Heart right ventricle (tissue), 16 donors: ENCODE results near the gene PCDHA7. TPM values are rescaled to one million over a fixed set of nuclear protein-coding genes. Genes with fewer than 3 reads are reported as not detected.
"Not testable (repeated sequence)": the region's sequence is repeated elsewhere in the genome, so short reads cannot be mapped to it uniquely, and the experiment has no call there.

ENCODE experiments used
- ATAC-seq, 8 donors: fragments of 200-7000 bp; cut with Tn5 transposase; one replicate each; pipeline ENCODE4 v1.9.1; 2020; ENCODE audit warnings: mild to moderate bottlenecking in 8 of 8, moderate library complexity in 8 of 8, moderate number of reproducible peaks in 1 of 8
- DNase-seq, 2 donors: peaks; one replicate each; pipeline ENCODE4 v3.0.0-alpha.2; 2020
- H3K27ac ChIP-seq, 10 donors: fragments of 200-600 bp; sonication (generic) in 2 of 10; one replicate each; pipeline versions ENCODE4 v1.5.0 to v1.8.0; 2020 to 2022; ENCODE audit warnings: mild to moderate bottlenecking in 3 of 10
- H3K27me3 ChIP-seq, 7 donors: fragments of 200-600 bp; one replicate each; pipeline ENCODE4 v1.8.0; 2021 to 2022; ENCODE audit warnings: mild to moderate bottlenecking in 2 of 7
- H3K36me3 ChIP-seq, 9 donors: fragments of 200-600 bp; sonication (generic) in 1 of 9; one replicate each; pipeline versions ENCODE4 v1.5.0 to v1.8.0; 2020 to 2022; ENCODE audit warnings: mild to moderate bottlenecking in 2 of 9
- H3K4me1 ChIP-seq, 9 donors: fragments of 200-600 bp; sonication (generic) in 1 of 9; one replicate each; pipeline versions ENCODE4 v1.5.0 to v1.8.0; 2020 to 2022; ENCODE audit warnings: mild to moderate bottlenecking in 4 of 9
- H3K4me3 ChIP-seq, 10 donors: fragments of 200-600 bp; sonication (generic) in 2 of 10; one replicate each; pipeline versions ENCODE4 v1.5.0 to v1.8.0; 2020 to 2022; ENCODE audit warnings: mild to moderate bottlenecking in 7 of 10, moderate library complexity in 2 of 10
- H3K9me3 ChIP-seq, 11 donors: fragments of 200-600 bp in 10 of 11; sonication (generic) in 2 of 11; one replicate each; pipeline versions ENCODE4 v1.5.0 to v1.8.0; 2013 to 2022; ENCODE audit warnings: mild to moderate bottlenecking in 2 of 11, control low read depth in 1 of 11, moderate library complexity in 1 of 11
- WGBS, 2 donors: extraction: QIAGEN DNeasy Blood & Tissue Kit; methylation state at CpG; one replicate each; pipeline ENCODE4 v1.1.7; 2013; ENCODE audit warnings: inconsistent platforms in 1 of 2; 5-methylcytosine and 5-hydroxymethylcytosine counted together
- intact Hi-C, 10 donors: fragments of 100-400 bp; cut with DNase I; formaldehyde crosslinking; loops; one replicate each; pipeline versions ENCODE4 v1.11.1 to v1.14.2; 2022
- polyA plus RNA-seq, 2 donors: library from polyadenylated mRNA; stranded (reverse); fragments of 200-250 nt; gene quantifications; one replicate each; pipeline ENCODE4 v1.2.3, GENCODE V29; 2013
- total RNA-seq, 10 donors: library from RNA; stranded (reverse); fragmentation: NEBNext Ultra II Directional in 3 of 10; extraction: Animal tissue kit (Norgen Biotek cat#: 25700) in 3 of 10; gene quantifications; one replicate each; pipeline versions ENCODE4 v1.2.1 to v1.2.4, GENCODE V29; 2021 to 2023
- TF ChIP-seq, protein P1 (sequence below), 9 donors: fragments of 200-600 bp; sonication (generic) in 2 of 9; IDR thresholded peaks; one replicate each; pipeline versions ENCODE4 v1.5.0 to v1.8.0; 2021 to 2022; ENCODE audit warnings: antibody characterized with exemption in 9 of 9, mild to moderate bottlenecking in 5 of 9, moderate library complexity in 1 of 9
- donor health status: Arrhythmogenic right ventricular cardiomyopathy.
- donor health status: ischemic (EF 13 %, LVEDD 7.1; RV severe dilation, severe dysfunction).
- donor health status: healthy with polysubstance abuse.
- donor health status: DM: no; HTN: yes; CAD: no.
- donor health status: DM: no; HTN: no; CAD: no.
- donor health status: ischemic (EF 25% LVEDD 6.9; RV normal size, moderate dysfunction).
- donor health status: ischemic (EF 25% LVEDD 5.7; RV mildly dilated, moderate dysfunction).
- donor health status: healthy.
- donor health status: DM: yes; HTN: yes; CAD: no.
- donor health status: Ischemic cardiomyopathy.
- donor health status: ischemic (EF 35%, LVEDD 5.7; RV mildly dilated, moderate dysfunction).
- donor health status: nonischemic (EF 11% LVEDD 7.7; RV severe dilation, severe dysfunction).
- donor health status: DM: yes; HTN: yes; CAD: no.
- donor health status: PGD.
- donor health status: ischemic (EF 29% LVEDD 5.4; RV normal size, mild dysfunction).
- donor health status: nonischemic (EF 23%, LVEDD 6.1; RV moderate dilation, normal function).

The PCDHA7 gene
- total and polyA plus RNA-seq, 12 donors: 0.01 to 0.15 (median 0.09) TPM; not detected in 8

DNA sequence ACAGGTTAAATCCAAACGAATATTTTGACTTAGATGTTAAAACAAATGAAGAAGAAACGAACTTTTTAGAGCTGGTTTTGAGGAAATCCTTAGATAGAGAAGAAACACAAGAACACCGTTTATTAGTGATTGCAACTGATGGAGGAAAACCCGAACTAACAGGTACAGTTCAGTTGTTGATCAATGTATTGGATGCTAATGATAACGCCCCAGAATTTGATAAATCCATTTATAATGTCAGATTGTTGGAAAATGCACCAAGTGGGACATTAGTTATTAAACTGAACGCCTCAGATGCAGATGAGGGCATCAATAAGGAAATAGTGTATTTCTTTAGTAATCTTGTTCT is 11.8 kb upstream of the PCDHA7 start:
- WGBS, 2 donors: 22 to 30% methylated on average over 6 of the region's 6 CpGs
- peaks cover 0 to 79% (median 38%) of the 10 kb centered on the region in 7 donors for H3K27me3 ChIP-seq
- H3K27ac ChIP-seq: no peak overlapping the region
- peaks cover 0 to 61% (median 7%) of the 10 kb centered on the region in 11 donors for H3K9me3 ChIP-seq
- DNase-seq (no peak), ATAC-seq (no peak)
- intact Hi-C loops: no loop called here
- no peak overlapping the region for H3K4me3 ChIP-seq
- TF ChIP-seq, protein P1, sequence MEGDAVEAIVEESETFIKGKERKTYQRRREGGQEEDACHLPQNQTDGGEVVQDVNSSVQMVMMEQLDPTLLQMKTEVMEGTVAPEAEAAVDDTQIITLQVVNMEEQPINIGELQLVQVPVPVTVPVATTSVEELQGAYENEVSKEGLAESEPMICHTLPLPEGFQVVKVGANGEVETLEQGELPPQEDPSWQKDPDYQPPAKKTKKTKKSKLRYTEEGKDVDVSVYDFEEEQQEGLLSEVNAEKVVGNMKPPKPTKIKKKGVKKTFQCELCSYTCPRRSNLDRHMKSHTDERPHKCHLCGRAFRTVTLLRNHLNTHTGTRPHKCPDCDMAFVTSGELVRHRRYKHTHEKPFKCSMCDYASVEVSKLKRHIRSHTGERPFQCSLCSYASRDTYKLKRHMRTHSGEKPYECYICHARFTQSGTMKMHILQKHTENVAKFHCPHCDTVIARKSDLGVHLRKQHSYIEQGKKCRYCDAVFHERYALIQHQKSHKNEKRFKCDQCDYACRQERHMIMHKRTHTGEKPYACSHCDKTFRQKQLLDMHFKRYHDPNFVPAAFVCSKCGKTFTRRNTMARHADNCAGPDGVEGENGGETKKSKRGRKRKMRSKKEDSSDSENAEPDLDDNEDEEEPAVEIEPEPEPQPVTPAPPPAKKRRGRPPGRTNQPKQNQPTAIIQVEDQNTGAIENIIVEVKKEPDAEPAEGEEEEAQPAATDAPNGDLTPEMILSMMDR (IDR thresholded peaks at IDR 0.05): no peak
- H3K36me3 ChIP-seq: no peaks in the 10 kb centered on the region
- no peaks in the 10 kb centered on the region for H3K4me1 ChIP-seq

DNA sequence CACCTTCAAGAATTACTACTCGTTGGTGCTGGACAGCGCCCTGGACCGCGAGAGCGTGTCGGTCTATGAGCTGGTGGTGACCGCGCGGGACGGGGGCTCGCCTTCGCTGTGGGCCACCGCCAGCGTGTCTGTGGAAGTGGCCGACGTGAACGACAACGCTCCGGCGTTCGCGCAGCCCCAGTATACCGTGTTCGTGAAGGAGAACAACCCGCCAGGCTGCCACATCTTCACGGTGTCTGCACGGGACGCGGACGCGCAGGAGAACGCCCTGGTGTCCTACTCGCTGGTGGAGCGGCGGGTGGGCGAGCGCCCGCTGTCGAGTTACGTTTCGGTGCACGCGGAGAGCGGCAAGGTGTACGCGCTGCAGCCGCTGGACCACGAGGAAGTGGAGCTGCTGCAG is 11.1 kb upstream of the PCDHA7 start:
- 41 to 48% methylated on average over 48 of the region's 48 CpGs for WGBS, 2 donors
- Histone ChIP-seq H3K9me3 (peaks cover 0 to 67% (median 6%) of the 10 kb centered on the region in 11 donors), H3K27me3 (peaks cover 0 to 87% (median 44%) of the 10 kb centered on the region in 7 donors)
- intact Hi-C loops, ATAC-seq, H3K27ac ChIP-seq, DNase-seq, H3K4me1 ChIP-seq, H3K4me3 ChIP-seq, H3K36me3 ChIP-seq: not testable (repeated sequence)

DNA sequence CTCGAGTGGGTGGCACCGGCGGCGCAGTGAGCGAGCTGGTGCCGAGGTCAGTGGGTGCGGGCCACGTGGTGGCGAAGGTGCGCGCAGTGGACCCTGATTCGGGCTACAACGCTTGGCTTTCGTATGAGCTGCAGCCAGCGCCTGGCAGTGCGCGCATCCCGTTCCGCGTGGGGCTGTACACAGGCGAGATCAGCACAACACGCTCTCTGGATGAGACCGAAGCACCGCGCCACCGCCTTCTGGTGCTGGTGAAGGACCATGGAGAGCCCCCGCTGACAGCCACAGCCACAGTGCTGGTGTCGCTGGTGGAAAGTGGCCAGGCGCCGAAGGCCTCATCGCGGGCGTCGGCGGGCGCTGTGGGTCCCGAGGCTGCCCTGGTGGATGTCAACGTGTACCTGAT is 10.6 kb upstream of the PCDHA7 start:
- TF ChIP-seq, protein P1 (IDR thresholded peaks at IDR 0.05): no peak
- Histone ChIP-seq H3K9me3 (peaks cover 0 to 72% (median 6%) of the 10 kb centered on the region in 11 donors), H3K27me3 (peaks cover 0 to 92% (median 49%) of the 10 kb centered on the region in 7 donors), H3K4me1 (no peaks in the 10 kb centered on the region), H3K4me3 (no peak overlapping the region), H3K36me3 (no peaks in the 10 kb centered on the region), H3K27ac (no peak overlapping the region)
- ATAC-seq (no peak), DNase-seq (no peak)
- intact Hi-C loops: no loop called here
- WGBS, 2 donors: 45 to 59% methylated on average over 35 to 38 of the region's 38 CpGs

DNA sequence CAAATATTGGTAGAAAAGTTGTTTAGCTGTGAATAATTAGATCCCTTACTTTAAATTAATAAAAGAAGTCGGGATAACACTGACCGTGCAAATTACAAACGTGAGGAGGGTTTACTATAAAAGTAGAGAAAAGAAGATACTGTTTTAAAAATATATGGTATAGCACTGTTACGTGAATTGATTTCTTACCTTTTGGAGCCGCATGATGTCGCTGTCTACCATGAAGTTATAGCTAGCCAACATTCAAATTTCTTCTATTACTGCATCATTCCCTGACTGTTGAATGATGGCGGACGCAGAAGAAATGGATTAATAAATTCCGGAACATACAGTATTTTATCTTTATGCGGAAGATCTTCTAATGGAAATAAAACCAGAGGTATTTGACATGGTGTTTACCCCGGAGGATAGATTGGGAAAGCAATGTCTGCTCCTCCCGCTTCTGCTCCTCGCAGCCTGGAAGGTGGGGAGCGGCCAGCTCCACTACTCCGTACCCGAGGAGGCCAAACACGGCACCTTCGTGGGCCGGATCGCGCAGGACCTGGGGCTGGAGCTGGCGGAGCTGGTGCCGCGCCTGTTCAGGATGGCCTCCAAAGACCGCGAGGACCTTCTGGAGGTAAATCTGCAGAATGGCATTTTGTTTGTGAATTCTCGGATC is 6.2 kb upstream of the PCDHA7 start, which contains the start of gene PCDHA6:
Gene PCDHA6, plus strand, starts transcription at position 257 of the 658 bp plus-strand sequence. Its CDS starts 132 bp downstream, at position 389.
- H3K27ac ChIP-seq: no peak within 1 kb of the TSS
- TF ChIP-seq, protein P1 (IDR thresholded peaks at IDR 0.05): peak in 3 of 9 donors; percentile 15 to 29 (median 16)
- DNase-seq (no peak), ATAC-seq (no peak)
- no peaks in the 10 kb centered on the region for H3K4me1 ChIP-seq
- peak within 1 kb of the TSS in 2 of 10 donors; percentile 12 to 23 for H3K4me3 ChIP-seq
- peaks cover 0 to 80% (median 19%) of the 10 kb centered on the region in 11 donors for H3K9me3 ChIP-seq
- H3K27me3 ChIP-seq: peaks cover 0 to 97% (median 56%) of the 10 kb centered on the region in 7 donors
- H3K36me3 ChIP-seq: no peaks in the 10 kb centered on the region
- 13 to 15% methylated on average over 27 of the region's 27 CpGs for WGBS, 2 donors
- intact Hi-C loops: no loop called here

DNA sequence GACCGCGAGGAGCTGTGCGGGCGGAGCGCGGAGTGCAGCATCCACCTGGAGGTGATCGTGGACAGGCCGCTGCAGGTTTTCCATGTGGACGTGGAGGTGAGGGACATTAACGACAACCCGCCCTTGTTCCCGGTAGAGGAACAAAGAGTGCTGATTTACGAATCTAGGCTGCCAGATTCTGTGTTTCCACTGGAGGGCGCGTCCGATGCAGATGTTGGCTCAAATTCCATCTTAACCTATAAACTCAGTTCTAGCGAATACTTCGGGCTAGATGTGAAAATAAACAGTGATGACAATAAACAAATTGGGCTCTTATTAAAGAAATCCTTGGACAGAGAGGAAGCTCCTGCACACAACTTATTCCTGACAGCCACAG is 5.7 kb upstream of the PCDHA7 start:
- H3K9me3 ChIP-seq: peaks cover 0 to 75% (median 18%) of the 10 kb centered on the region in 11 donors
- ATAC-seq (no peak), DNase-seq (no peak)
- TF ChIP-seq, protein P1 (IDR thresholded peaks at IDR 0.05): no peak
- H3K27me3 ChIP-seq: peaks cover 0 to 98% (median 57%) of the 10 kb centered on the region in 7 donors
- intact Hi-C loops: no loop called here
- no peak overlapping the region for H3K27ac ChIP-seq
- H3K36me3 ChIP-seq: no peaks in the 10 kb centered on the region
- WGBS, 2 donors: 15 to 16% methylated on average over 18 of the region's 18 CpGs
- peak overlapping the region in 2 of 10 donors; percentile 12 to 23 for H3K4me3 ChIP-seq
- no peaks in the 10 kb centered on the region for H3K4me1 ChIP-seq

DNA sequence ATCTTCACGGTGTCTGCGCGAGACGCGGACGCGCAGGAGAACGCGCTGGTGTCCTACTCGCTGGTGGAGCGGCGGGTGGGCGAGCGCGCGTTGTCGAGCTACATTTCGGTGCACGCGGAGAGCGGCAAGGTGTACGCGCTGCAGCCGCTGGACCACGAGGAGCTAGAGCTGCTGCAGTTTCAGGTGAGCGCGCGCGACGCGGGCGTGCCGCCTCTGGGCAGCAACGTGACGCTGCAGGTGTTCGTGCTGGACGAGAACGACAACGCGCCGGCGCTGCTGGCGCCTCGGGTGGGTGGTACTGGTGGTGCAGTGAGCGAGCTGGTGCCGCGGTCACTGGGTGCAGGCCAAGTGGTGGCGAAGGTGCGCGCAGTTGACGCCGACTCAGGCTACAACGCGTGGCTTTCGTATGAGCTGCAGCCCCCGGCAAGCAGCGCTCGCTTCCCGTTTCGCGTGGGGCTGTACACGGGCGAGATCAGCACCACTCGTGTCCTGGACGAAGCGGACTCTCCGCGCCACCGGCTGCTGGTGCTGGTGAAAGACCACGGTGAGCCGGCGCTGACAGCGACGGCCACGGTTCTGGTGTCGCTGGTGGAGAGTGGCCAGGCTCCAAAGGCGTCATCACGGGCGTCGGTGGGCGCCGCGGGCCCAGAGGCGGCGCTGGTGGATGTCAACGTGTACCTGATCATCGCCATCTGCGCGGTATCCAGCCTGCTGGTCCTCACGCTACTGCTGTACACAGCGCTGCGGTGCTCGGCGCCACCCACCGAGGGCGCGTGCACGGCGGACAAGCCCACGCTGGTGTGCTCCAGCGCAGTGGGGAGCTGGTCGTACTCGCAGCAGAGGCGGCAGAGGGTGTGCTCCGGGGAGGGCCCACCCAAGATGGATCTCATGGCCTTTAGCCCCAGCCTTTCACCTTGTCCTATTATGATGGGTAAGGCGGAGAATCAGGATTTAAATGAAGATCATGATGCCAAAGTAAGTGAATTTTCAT is 4.3 kb upstream of the PCDHA7 start:
- Histone ChIP-seq H3K9me3 (peaks cover 0 to 71% (median 18%) of the 10 kb centered on the region in 11 donors), H3K27me3 (peaks cover 0 to 97% (median 59%) of the 10 kb centered on the region in 7 donors)
- DNase-seq, H3K4me3 ChIP-seq, H3K36me3 ChIP-seq, ATAC-seq, H3K27ac ChIP-seq, H3K4me1 ChIP-seq: not testable (repeated sequence)
- intact Hi-C loops: loop anchor here in 2 of 10 donors (5.0 to 10.0 kb wide), 2 partner anchors 212 to 215 kb away; no protein-coding TSS in a partner anchor
- WGBS, 2 donors: 30 to 39% methylated on average over 106 of the region's 106 CpGs
